IMR-90 (cell line): ENCODE measurements around the gene INPPL1. TPM values are rescaled to one million over a fixed set of nuclear protein-coding genes. Genes with fewer than 3 reads are reported as not detected.

Source experiments
- ATAC-seq: fragments of 200-7000 bp; cut with Tn5 transposase; 2 replicates; pipeline ENCODE4 v1.9.1; 2020; ENCODE audit warnings: low read depth, mild to moderate bottlenecking, moderate library complexity
- BruUV-seq: library from RNA; stranded (reverse); fragments of 400-500 nt; replicated peaks from 2 replicates; lab custom pipeline; 2021; lab: Mats Ljungman, UMichigan
- CTCF ChIA-PET: fragments of 300-600 bp; formaldehyde crosslinking; extraction: SDS; loops from one replicate; lab custom pipeline; 2021; ENCODE audit warnings: antibody characterized with exemption; lab: Yijun Ruan, JAX
- POLR2A ChIA-PET: fragments of 300-600 bp; sonication (Branson Sonifier 250); formaldehyde crosslinking; loops from one replicate; lab custom pipeline; 2022; ENCODE audit warnings: antibody characterized with exemption; ENCODE audit not compliant: unreplicated experiment; lab: Charles Lee
- DNase-seq: peaks from one replicate; pipeline ENCODE4 v3.0.0; 2013
- H2AFZ ChIP-seq: replicated peaks from 2 replicates; pipeline ENCODE3; 2013; ENCODE audit warnings: low read length, mild to moderate bottlenecking; ENCODE audit not compliant: poor library complexity
- H2AK5ac ChIP-seq: 2 replicates; pipeline ENCODE4 v1.6.1; 2013; ENCODE audit warnings: low read depth, low read length, inconsistent platforms
- H2AK9ac ChIP-seq: replicated peaks from 2 replicates; pipeline ENCODE3; 2013; ENCODE audit warnings: mild to moderate bottlenecking, low read depth, low read length, moderate library complexity; ENCODE audit not compliant: poor library complexity
- H2BK120ac ChIP-seq: 2 replicates; pipeline ENCODE4 v1.6.1; 2013; ENCODE audit warnings: low read depth, low read length, inconsistent platforms
- H2BK15ac ChIP-seq: 3 replicates; pipeline ENCODE4 v1.6.1; 2013; ENCODE audit warnings: low read depth, low read length, inconsistent platforms
- H2BK20ac ChIP-seq: 2 replicates; pipeline ENCODE4 v1.6.1; 2013; ENCODE audit warnings: low read depth, mild to moderate bottlenecking, inconsistent platforms, low read length, moderate library complexity
- H2BK5ac ChIP-seq: 2 replicates; pipeline ENCODE4 v1.6.1; 2013; ENCODE audit warnings: mild to moderate bottlenecking, low read depth, low read length, inconsistent platforms; ENCODE audit not compliant: poor library complexity, severe bottlenecking
- H3K14ac ChIP-seq: replicated peaks from 2 replicates; pipeline ENCODE4 v1.6.1; 2013; ENCODE audit warnings: low read depth, low read length, inconsistent platforms
- H3K18ac ChIP-seq: 2 replicates; pipeline ENCODE4 v1.6.1; 2013; ENCODE audit warnings: low read depth, low read length, control low read depth
- H3K23ac ChIP-seq: 2 replicates; pipeline ENCODE4 v1.6.1; 2013; ENCODE audit warnings: low read depth, low read length, inconsistent platforms
- H3K27ac ChIP-seq: 2 replicates; pipeline ENCODE4 v1.5.1; 2013; ENCODE audit warnings: mild to moderate bottlenecking, control low read depth, low read length; ENCODE audit not compliant: insufficient read depth
- H3K27me3 ChIP-seq: 2 replicates; pipeline ENCODE4 v1.6.1; 2013; ENCODE audit warnings: low read length; ENCODE audit not compliant: control insufficient read depth, insufficient read depth
- H3K36me3 ChIP-seq: 2 replicates; pipeline ENCODE4 v1.6.1; 2013; ENCODE audit warnings: low read length, mixed read lengths; ENCODE audit not compliant: control insufficient read depth, insufficient read depth
- H3K4ac ChIP-seq: 2 replicates; pipeline ENCODE4 v1.6.1; 2013; ENCODE audit warnings: low read depth, low read length, inconsistent platforms
- H3K4me1 ChIP-seq: 2 replicates; pipeline ENCODE4 v1.6.1; 2013; ENCODE audit warnings: low read length, mixed read lengths; ENCODE audit not compliant: control insufficient read depth, insufficient read depth
- H3K4me2 ChIP-seq: 2 replicates; pipeline ENCODE4 v1.6.1; 2013; ENCODE audit warnings: low read depth, mild to moderate bottlenecking, control low read depth, low read length, moderate library complexity
- H3K4me3 ChIP-seq: 2 replicates; pipeline ENCODE4 v1.5.1; 2013; ENCODE audit warnings: low read depth, mild to moderate bottlenecking, control low read depth, low read length, moderate library complexity; ENCODE audit not compliant: insufficient read depth
- H3K56ac ChIP-seq: 2 replicates; pipeline ENCODE4 v1.6.1; 2013; ENCODE audit warnings: low read length, inconsistent platforms; ENCODE audit not compliant: insufficient read depth; ENCODE audit errors: extremely low read depth
- H3K79me1 ChIP-seq, 2 experiments: 2 replicates each; pipeline ENCODE4 v1.6.1; 2013; ENCODE audit warnings: low read length in 2 of 2, inconsistent platforms in 1 of 2, low read depth in 1 of 2
- H3K9ac ChIP-seq: 2 replicates; pipeline ENCODE4 v1.6.1; 2013; ENCODE audit warnings: low read depth, low read length, control low read depth
- H3K9me1 ChIP-seq: 2 replicates; pipeline ENCODE4 v1.6.1; 2013; ENCODE audit warnings: low read length, inconsistent platforms; ENCODE audit not compliant: insufficient read depth
- H3K9me3 ChIP-seq: 2 replicates; pipeline ENCODE4 v1.6.1; 2013; ENCODE audit warnings: low read length; ENCODE audit not compliant: control insufficient read depth, insufficient read depth
- H4K20me1 ChIP-seq: 2 replicates; pipeline ENCODE4 v1.6.1; 2013; ENCODE audit warnings: low read length, inconsistent platforms; ENCODE audit not compliant: insufficient read depth
- H4K5ac ChIP-seq: 2 replicates; pipeline ENCODE4 v1.6.1; 2013; ENCODE audit warnings: mild to moderate bottlenecking, low read depth, low read length, control low read depth
- H4K8ac ChIP-seq, 2 experiments: 2 replicates each; pipeline ENCODE4 v1.6.1; 2013; ENCODE audit warnings: low read depth in 2 of 2, low read length in 2 of 2, control low read depth in 1 of 2, inconsistent platforms in 1 of 2
- H4K91ac ChIP-seq: 2 replicates; pipeline ENCODE4 v1.6.1; 2013; ENCODE audit warnings: low read depth, low read length, inconsistent platforms; ENCODE audit not compliant: insufficient read depth
- BHLHE40 ChIP-seq: fragments of 150-350 bp; IDR thresholded peaks from 2 replicates; pipeline ENCODE4 v1.6.1; 2016; ENCODE audit warnings: mild to moderate bottlenecking, low read depth, low read length
- POLR2A ChIP-seq: IDR thresholded peaks from 2 replicates; pipeline ENCODE4 v1.6.1; 2012; ENCODE audit warnings: mild to moderate bottlenecking, low read depth, low read length
- WGBS, 2 experiments: methylation state at CpG; one replicate each; pipeline versions ENCODE4 v1.1.5 to v1.1.7; 2013; ENCODE audit warnings: missing lambda C conversion rate in 2 of 2; ENCODE audit not compliant: insufficient read length in 1 of 2; ENCODE audit errors: extremely low coverage in 2 of 2; 5-methylcytosine and 5-hydroxymethylcytosine counted together
- dilution Hi-C: fragments of 300-500 bp; cut with HindIII; formaldehyde crosslinking; loops from one replicate; pipeline ENCODE4 v1.14.3; 2018; ENCODE audit warnings: low sequenced_read_pairs; ENCODE audit not compliant: unreplicated experiment
- in situ Hi-C: fragments of 300-500 bp; cut with MboI; formaldehyde crosslinking; loops from 3 replicates; pipeline ENCODE4 v1.14.3; 2019; ENCODE audit warnings: low sequenced_read_pairs, inconsistent platforms, mixed read lengths
- intact Hi-C: fragments of 100-400 bp; cut with micrococcal nuclease; formaldehyde crosslinking; loops from 2 replicates; pipeline ENCODE4 v1.10.0; 2022
- polyA plus RNA-seq, 3 experiments: library from polyadenylated mRNA; depleted of rRNA; stranded (reverse); fragments of >200 nt; gene quantifications; 2 replicates each; pipeline ENCODE4 v1.2.3, GENCODE V29; 2012; ENCODE audit warnings: low replicate concordance in 1 of 3
- total RNA-seq: library from RNA; depleted of rRNA; stranded (reverse); fragments of >200 nt; gene quantifications from 2 replicates; pipeline ENCODE4 v1.2.3, GENCODE V29; 2012
- TF ChIP-seq, protein P1 (sequence below): fragments of 150-350 bp; IDR thresholded peaks from 2 replicates; pipeline ENCODE4 v1.6.1; 2016; ENCODE audit warnings: low read depth, mild to moderate bottlenecking, low read length, moderate library complexity, borderline replicate concordance

Gene INPPL1
- total and polyA plus RNA-seq, 2 of the 4 experiments (the other 2 are of a cell fraction), result 27.4 to 105 TPM

DNA sequence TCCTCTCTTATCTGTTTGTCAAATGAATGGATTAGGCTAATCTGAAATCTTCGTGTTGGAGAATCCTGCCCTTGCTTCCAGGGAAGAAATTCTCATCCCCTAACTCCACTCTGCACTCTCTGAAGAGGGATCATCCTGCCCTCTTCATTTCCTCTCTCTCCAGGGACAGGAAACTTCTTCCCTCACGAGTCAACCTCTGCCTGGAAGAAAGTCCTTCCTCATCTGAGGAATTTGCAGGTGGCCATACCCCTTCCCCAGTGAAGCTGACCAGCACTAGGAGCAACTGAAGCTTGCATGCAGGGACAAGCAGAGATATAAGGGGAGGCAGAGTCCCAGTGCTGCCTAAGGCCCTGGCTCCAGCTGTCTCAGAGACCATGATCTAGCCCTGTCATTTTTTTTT, 23.0 kb downstream of the INPPL1 start:
- Histone ChIP-seq H4K8ac (no peak overlapping the region), H3K23ac (0 out of 2 replicates have a peak overlapping the region, but pooled peaks have one; percentile 1), H4K5ac (no peak overlapping the region), H3K4ac (no peak overlapping the region), H3K4me3 (no peak overlapping the region), H3K36me3 (no peaks in the 10 kb centered on the region), H3K14ac (no peak overlapping the region), H3K4me2 (no peak overlapping the region), H3K4me1 (no peaks in the 10 kb centered on the region), H3K18ac (no peak overlapping the region), H3K9me3 (peaks cover 7% of the 10 kb centered on the region), H2BK20ac (no peak overlapping the region), H3K79me1 (no peaks in the 10 kb centered on the region), H4K20me1 (0 out of 2 replicates have a peak, but pooled peaks cover 2% of the 10 kb centered on the region), H2BK5ac (no peak overlapping the region), H3K27me3 (peaks cover 83% of the 10 kb centered on the region), H2AK9ac (no peak overlapping the region), H2BK15ac (no peak overlapping the region), H4K91ac (no peak overlapping the region), H3K56ac (no peak overlapping the region), H3K9me1 (no peaks in the 10 kb centered on the region), H2AK5ac (no peak overlapping the region), H3K9ac (no peak overlapping the region), H2BK120ac (no peak overlapping the region), H3K27ac (no peak overlapping the region), H2AFZ (no peak overlapping the region)
- ChIA-PET POLR2A (interaction anchor here (0.7 kb wide), 1 partner anchor 10 kb away, joined by 10 read pairs; no protein-coding TSS in a partner anchor), CTCF (no interaction called here)
- TF ChIP-seq BHLHE40 (no peak), POLR2A (no peak)
- TF ChIP-seq, protein P1, sequence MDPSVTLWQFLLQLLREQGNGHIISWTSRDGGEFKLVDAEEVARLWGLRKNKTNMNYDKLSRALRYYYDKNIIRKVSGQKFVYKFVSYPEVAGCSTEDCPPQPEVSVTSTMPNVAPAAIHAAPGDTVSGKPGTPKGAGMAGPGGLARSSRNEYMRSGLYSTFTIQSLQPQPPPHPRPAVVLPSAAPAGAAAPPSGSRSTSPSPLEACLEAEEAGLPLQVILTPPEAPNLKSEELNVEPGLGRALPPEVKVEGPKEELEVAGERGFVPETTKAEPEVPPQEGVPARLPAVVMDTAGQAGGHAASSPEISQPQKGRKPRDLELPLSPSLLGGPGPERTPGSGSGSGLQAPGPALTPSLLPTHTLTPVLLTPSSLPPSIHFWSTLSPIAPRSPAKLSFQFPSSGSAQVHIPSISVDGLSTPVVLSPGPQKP, result no peak
- no CpG with 5 or more reads among the region's 2 CpGs for WGBS, 2 experiments
- DNase-seq, result no peak
- no TSS peak for BruUV-seq
- dilution Hi-C loops (no loop called here), intact Hi-C loops (no loop called here), in situ Hi-C loops (no loop called here)
- no peak for ATAC-seq
